Progenitor cell of endocrine pancreas (in vitro differentiated cells): ENCODE results near the gene MRPL44. TPM values are rescaled to one million over a fixed set of nuclear protein-coding genes. Genes with fewer than 3 reads are reported as not detected.
A peak's percentile ranks its signal among the peaks of the same experiment; 100 is the strongest.

Experiments used
- DNase-seq: peaks from one replicate; pipeline ENCODE4 v3.0.0; 2021; ENCODE audit warnings: low spot score; ENCODE audit not compliant: unreplicated experiment
- H3K27ac Mint-ChIP-seq: 2 replicates; pipeline ENCODE4 v1.8.0; 2021; ENCODE audit warnings: mild to moderate bottlenecking, moderate library complexity, mixed read lengths
- H3K27me3 Mint-ChIP-seq: 2 replicates; pipeline ENCODE4 v1.8.0; 2021; ENCODE audit warnings: mixed read lengths
- H3K36me3 Mint-ChIP-seq: 2 replicates; pipeline ENCODE4 v1.8.0; 2022; ENCODE audit warnings: mixed read lengths; ENCODE audit not compliant: insufficient read depth
- H3K4me1 Mint-ChIP-seq: 2 replicates; pipeline ENCODE4 v1.8.0; 2021; ENCODE audit warnings: low read depth, mixed read lengths
- H3K4me3 Mint-ChIP-seq: 2 replicates; pipeline ENCODE4 v1.8.0; 2021; ENCODE audit warnings: low read depth, mild to moderate bottlenecking, moderate library complexity, mixed read lengths
- H3K9me3 Mint-ChIP-seq: 2 replicates; pipeline ENCODE4 v1.8.0; 2021; ENCODE audit warnings: low read depth, mixed read lengths
- total RNA-seq: library from RNA; stranded (reverse); gene quantifications from 2 replicates; pipeline ENCODE4 v1.2.1, GENCODE V29; 2021
- TF ChIP-seq, protein P1 (sequence below): fragments of 200-600 bp; sonication (generic); IDR thresholded peaks from one replicate; pipeline ENCODE4 v1.5.0; 2021; ENCODE audit warnings: antibody characterized with exemption, mild to moderate bottlenecking; ENCODE audit not compliant: unreplicated experiment

Gene MRPL44
- total RNA-seq, 1 donor from 2014 or later, result 26.1 TPM

DNA sequence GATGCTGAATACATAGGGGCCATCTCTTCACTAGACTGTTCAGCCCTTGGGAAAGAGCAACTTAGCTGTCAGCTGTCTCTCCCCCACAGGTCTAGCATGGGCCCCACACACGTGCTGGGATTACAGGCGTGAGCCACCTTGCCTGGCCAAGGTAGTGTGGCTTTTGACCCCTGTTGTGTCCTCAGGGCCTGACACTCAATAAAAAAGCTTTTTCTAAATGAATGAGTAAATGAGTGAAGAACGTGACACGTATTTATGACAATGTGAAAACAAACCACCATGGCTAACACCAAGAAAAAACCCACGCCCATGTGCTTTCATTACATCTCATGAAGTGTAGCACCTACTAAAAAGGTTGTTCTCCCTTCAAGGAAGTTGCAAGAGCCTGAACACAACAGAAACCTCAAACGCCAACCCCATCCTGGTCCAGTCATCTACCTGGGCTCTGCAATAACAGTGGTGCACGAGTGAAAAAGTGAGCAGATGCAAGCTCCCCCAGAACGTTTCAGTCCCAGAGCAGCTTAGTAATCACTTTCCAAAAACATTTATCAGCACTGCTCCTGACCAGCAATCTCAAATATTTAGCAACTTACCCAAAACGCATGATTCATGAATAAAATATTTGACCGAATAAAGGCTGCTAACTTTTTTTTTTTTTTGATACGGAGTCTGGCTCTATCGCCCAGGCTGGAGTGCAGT lies 15.5 kb upstream of the MRPL44 start:
- TF ChIP-seq, protein P1, sequence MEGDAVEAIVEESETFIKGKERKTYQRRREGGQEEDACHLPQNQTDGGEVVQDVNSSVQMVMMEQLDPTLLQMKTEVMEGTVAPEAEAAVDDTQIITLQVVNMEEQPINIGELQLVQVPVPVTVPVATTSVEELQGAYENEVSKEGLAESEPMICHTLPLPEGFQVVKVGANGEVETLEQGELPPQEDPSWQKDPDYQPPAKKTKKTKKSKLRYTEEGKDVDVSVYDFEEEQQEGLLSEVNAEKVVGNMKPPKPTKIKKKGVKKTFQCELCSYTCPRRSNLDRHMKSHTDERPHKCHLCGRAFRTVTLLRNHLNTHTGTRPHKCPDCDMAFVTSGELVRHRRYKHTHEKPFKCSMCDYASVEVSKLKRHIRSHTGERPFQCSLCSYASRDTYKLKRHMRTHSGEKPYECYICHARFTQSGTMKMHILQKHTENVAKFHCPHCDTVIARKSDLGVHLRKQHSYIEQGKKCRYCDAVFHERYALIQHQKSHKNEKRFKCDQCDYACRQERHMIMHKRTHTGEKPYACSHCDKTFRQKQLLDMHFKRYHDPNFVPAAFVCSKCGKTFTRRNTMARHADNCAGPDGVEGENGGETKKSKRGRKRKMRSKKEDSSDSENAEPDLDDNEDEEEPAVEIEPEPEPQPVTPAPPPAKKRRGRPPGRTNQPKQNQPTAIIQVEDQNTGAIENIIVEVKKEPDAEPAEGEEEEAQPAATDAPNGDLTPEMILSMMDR, result no peak
- DNase-seq, result no peak
- peaks cover 9% of the 10 kb centered on the region for H3K36me3 Mint-ChIP-seq
- peaks cover 3% of the 10 kb centered on the region for H3K9me3 Mint-ChIP-seq
- H3K4me3 Mint-ChIP-seq, result peak overlapping the region; percentile 51
- H3K27ac Mint-ChIP-seq, result peak overlapping the region; percentile 41
- peaks cover 28% of the 10 kb centered on the region for H3K4me1 Mint-ChIP-seq
- no peaks in the 10 kb centered on the region for H3K27me3 Mint-ChIP-seq

DNA sequence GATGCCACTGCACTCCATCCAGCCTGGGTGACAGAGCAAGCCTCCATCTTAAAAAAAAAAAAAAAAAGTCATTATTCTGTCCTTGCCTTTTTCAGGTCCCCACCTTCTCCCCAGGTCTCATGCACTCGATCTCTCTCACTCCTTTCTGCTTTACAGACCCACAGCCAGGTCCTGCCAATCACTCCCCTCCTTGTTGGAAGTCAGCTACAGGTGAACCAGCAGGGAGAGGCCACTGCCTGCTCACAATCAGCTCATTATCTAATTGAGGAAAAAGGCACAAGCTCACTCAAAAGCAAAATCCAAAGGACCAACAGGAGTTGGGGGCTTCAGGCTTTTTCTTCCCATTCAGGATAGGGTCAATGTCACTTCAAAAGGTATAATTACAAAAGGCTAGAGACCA lies 14.1 kb upstream of the MRPL44 start:
- peaks cover 3% of the 10 kb centered on the region for H3K9me3 Mint-ChIP-seq
- H3K27ac Mint-ChIP-seq, result peak overlapping the region; percentile 72
- H3K27me3 Mint-ChIP-seq, result no peaks in the 10 kb centered on the region
- peak overlapping the region; percentile 95 for H3K4me3 Mint-ChIP-seq
- no peak for DNase-seq
- TF ChIP-seq, protein P1, result no peak
- H3K4me1 Mint-ChIP-seq, result peaks cover 26% of the 10 kb centered on the region
- H3K36me3 Mint-ChIP-seq, result peaks cover 9% of the 10 kb centered on the region

DNA sequence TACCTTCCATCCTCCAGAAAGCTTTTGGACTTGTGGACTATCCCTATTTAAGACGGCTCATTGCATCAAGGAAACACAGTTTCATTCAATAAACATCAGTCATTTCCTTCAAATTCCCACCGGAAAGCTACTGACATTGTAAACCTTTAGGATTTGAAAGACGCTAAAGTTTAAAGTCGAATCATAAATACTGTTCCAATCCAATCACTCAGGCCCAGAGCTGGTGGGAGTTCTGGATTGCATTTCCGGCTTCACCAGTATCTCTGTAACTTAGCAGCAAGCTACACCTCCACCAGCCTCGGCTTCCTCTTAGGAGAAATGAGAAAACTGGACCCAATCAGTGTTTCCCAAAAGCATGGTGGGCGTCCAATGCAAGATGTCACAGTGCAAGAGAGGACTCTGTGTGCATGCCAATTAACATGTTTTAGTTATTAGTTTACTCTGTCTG lies 13.7 kb upstream of the MRPL44 start:
- H3K9me3 Mint-ChIP-seq, result peaks cover 3% of the 10 kb centered on the region
- DNase-seq, result no peak
- H3K27ac Mint-ChIP-seq, result peak overlapping the region; percentile 93
- peaks cover 9% of the 10 kb centered on the region for H3K36me3 Mint-ChIP-seq
- peaks cover 26% of the 10 kb centered on the region for H3K4me1 Mint-ChIP-seq
- H3K4me3 Mint-ChIP-seq, result peak overlapping the region; percentile 95
- no peaks in the 10 kb centered on the region for H3K27me3 Mint-ChIP-seq
- TF ChIP-seq, protein P1, result no peak

DNA sequence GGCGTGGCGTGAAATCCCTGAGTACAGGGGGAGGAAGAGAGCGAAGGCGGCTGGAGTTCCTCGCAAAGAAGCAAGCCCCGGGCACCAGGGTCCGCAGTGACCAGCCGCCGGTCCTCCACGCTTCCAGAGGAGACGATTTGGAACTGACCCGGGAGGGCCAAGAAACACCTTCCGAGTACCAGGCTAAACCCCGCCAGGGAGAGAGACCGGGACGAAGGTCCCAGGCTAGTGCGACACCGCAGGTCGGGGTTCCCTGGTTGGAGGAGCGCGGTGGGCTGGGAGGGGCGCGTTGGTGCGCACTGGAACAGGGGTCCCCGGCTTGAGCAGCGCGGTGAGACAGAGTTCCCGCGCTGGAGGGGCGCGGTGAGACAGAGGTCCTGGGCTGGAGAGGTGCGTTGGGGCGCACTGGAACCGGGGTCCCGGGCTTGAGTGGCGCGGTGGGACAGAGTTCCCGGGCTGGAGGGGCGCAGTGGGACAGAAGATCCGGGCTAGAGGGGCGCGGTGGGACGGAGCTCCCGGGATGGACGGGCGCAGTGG lies 13.0 kb upstream of the MRPL44 start:
- H3K27ac Mint-ChIP-seq, result peak overlapping the region; percentile 93
- peak; percentile 29 for DNase-seq
- peak overlapping the region; percentile 95 for H3K4me3 Mint-ChIP-seq
- H3K27me3 Mint-ChIP-seq, result no peaks in the 10 kb centered on the region
- H3K36me3 Mint-ChIP-seq, result peaks cover 9% of the 10 kb centered on the region
- peaks cover 3% of the 10 kb centered on the region for H3K9me3 Mint-ChIP-seq
- TF ChIP-seq, protein P1, result no peak
- peaks cover 26% of the 10 kb centered on the region for H3K4me1 Mint-ChIP-seq

DNA sequence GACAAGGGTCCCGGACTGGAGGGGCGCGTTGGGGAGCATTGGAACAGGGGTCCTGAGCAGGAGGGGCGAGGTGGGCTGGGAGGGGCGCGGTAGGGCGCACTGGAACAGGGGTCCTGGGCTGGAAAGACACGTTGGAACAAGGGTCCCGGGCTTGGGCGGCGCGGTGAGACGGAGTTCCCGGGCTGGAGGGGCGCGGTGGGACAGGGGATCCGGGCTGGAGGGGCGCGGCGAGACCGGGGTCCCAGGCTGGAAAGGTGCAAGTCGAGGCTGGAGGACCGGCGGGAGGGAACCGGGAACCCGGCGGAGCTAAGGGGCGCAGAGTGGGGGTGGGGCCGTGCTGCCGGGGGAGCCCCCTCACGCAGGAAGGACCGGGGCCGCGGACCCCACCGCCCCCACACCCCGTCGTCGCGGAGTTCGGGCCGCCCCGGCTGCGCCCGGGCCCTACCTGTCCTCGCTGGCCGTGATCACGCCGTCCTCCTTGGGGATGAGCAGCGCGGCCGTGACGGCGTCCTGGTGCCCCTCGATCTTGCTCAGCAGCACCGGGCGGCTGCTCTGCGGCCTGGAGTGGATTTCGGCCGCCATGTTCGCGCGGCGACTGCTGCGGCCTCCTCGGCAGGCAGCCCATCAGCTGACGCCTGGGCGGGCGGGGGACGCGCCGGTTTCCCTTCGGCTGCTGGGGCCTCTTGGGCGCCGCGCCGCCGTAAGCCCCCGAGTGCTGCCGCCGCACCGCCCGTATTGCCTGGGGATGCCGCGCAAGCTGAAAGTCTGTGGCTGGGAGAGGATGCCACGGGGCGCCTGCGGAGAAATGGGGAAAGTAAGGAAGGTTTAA lies 12.3 kb upstream of the MRPL44 start, which contains the start of gene WDFY1:
Gene WDFY1, minus strand, starts transcription at position 633 of the 829 bp plus-strand sequence. Its CDS starts 51 bp downstream, at position 582.
- peaks cover 26% of the 10 kb centered on the region for H3K4me1 Mint-ChIP-seq
- peaks cover 7% of the 10 kb centered on the region for H3K36me3 Mint-ChIP-seq
- DNase-seq, result peak; percentile 75
- H3K9me3 Mint-ChIP-seq, result peaks cover 3% of the 10 kb centered on the region
- TF ChIP-seq, protein P1, result no peak
- no peaks in the 10 kb centered on the region for H3K27me3 Mint-ChIP-seq
- H3K4me3 Mint-ChIP-seq, result peak within 1 kb of the TSS; percentile 95
- peak within 1 kb of the TSS; percentile 93 for H3K27ac Mint-ChIP-seq
